GM21528 (cell line): ENCODE data around the gene NOS2.
"Not testable (repeated sequence)": the region's sequence is repeated elsewhere in the genome, so short reads cannot be mapped to it uniquely, and the experiment has no call there.

ENCODE experiments used
- ATAC-seq: cut with Tn5 transposase; IDR thresholded peaks from one replicate; pipeline ENCODE4 v1.9.1; 2021; ENCODE audit warnings: mild to moderate bottlenecking, moderate library complexity; ENCODE audit not compliant: unreplicated experiment, low FRiP score

The NOS2 gene

DNA sequence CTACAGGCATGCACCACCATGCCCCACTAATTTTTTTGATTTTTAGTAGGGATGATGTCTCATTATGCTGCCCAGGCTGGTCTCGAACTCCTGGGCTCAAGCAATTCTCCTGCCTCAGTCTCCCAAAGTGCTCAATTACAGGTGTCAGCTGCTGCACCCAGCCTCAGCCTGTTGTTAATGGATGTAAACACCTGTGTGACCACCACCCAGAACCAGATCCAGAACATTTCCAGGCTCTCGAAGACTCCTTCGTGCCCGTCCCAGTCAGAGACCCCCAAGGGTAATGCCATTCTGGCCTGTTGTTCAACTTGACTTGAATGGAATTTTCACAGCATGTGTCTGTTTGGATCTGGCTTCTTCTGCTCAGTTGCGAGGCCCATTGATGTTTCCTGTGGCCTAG is 59.8 kb downstream of the NOS2 start:
- not testable (repeated sequence) for ATAC-seq

DNA sequence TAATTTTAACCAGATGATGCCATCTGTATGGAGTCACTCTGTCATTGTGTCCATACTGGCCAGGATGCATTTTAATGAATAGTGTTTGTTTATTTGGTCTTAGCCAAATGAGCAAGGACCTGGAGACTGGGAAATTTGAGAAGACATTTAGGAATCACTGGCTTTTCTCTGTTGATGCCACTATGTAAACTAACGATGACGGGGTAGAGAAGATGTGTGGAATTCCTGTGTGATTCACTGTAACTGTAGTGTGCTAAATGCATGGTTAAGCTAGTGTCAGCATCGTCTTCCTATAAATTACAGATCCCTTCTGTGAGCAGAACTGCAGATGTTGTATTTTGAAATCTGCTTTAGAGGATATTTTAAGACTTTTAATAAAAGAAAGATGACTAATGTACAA is 66.6 kb downstream of the NOS2 start:
- no peak for ATAC-seq

- not testable (repeated sequence) for ATAC-seq
These were observed 67.6 kb downstream of the NOS2 start for GRCh38 chr17:27732746-27733145.

DNA sequence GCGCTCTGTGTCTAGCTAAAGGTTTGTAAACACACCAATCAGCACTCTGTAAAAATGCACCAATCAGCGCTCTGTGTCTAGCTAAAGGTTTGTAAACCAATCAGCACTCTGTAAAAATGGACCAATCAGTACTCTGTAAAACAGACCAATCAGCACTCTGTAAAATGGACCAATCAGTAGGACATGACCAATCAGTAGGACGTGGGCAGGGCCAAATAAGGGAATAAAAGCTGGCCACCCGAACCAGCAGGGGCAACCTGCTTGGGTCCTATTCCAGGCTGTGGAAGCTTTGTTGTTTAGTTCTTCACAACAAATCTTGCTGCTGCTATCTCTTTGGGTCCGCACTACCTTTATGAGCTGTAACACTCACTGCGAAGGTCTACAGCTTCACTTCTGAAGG is 74.3 kb downstream of the NOS2 start:
- ATAC-seq = not testable (repeated sequence)

DNA sequence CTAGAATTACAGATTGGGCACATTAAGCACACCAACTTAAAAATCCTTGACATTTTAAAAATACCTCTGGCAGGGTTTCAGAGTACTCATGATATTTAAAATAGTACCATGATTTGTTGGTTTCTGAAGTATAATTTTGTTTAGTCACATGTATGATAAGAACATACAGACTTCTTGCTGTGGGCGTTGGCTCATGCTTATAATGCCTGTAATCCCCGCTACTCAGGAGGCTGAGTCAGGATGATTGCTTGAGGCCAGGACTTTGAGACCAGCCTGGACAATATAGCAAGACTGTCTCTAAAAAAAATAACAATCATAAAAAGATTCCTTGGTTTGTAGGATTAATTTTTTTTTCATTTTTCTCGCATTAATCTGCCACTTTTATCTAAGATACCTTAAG is 78.5 kb downstream of the NOS2 start:
- no peak for ATAC-seq
